GM12878 (cell line): ENCODE data around the gene TFDP1. TPM values are rescaled to one million over a fixed set of nuclear protein-coding genes. Genes with fewer than 3 reads are reported as not detected.

ENCODE experiments used
- ATAC-seq: fragments of 200-7000 bp; cut with Tn5 transposase; 3 replicates; pipeline ENCODE4 v1.9.1; 2020; ENCODE audit warnings: mild to moderate bottlenecking, moderate library complexity
- BruUV-seq: library from RNA; stranded (reverse); fragments of 400-500 nt; replicated peaks from 2 replicates; lab custom pipeline; 2021; lab: Mats Ljungman, UMichigan
- CTCF ChIA-PET: fragments of 300-600 bp; sonication (Branson Sonifier 250); formaldehyde crosslinking; extraction: SDS; loops from one replicate; lab custom pipeline; 2021; ENCODE audit warnings: inconsistent platforms; lab: Yijun Ruan, JAX
- POLR2A ChIA-PET: fragments of 350-600 bp; formaldehyde crosslinking; extraction: SDS; loops from one replicate; lab custom pipeline; 2021; ENCODE audit warnings: inconsistent platforms; lab: Charles Lee
- RAD21 ChIA-PET: fragments of 300-600 bp; sonication (Branson Sonifier 250); formaldehyde crosslinking; loops from one replicate; lab custom pipeline; 2023; ENCODE audit warnings: antibody characterized with exemption; ENCODE audit not compliant: unreplicated experiment; lab: Charles Lee
- SMC1A ChIA-PET: fragments of 300-600 bp; sonication (Branson Sonifier 250); formaldehyde crosslinking; loops from one replicate; lab custom pipeline; 2023; ENCODE audit not compliant: unreplicated experiment, uncharacterized antibody; lab: Charles Lee
- DNase-seq: peaks from one replicate; pipeline ENCODE4 v3.0.0-alpha.2; 2011; ENCODE audit warnings: low read depth, low spot score
- FAIRE-seq: peaks from 3 replicates; lab custom pipeline; 2011; peaks lifted over from hg19 to GRCh38; lab: Jason Lieb, UNC
- H2AFZ ChIP-seq: 2 replicates; pipeline ENCODE4 v1.6.0; 2011; ENCODE audit warnings: low read depth, low read length, control low read depth; ENCODE audit not compliant: control insufficient read depth
- H3K27ac ChIP-seq: 2 replicates; pipeline ENCODE4 v1.5.1; 2011; ENCODE audit warnings: control low read depth; ENCODE audit not compliant: control insufficient read depth, insufficient read depth
- H3K27me3 ChIP-seq, 2 experiments: replicated peaks in 1 of 2; 2 replicates each; pipeline versions ENCODE4 v1.6.0 to v1.6.1; 2011; ENCODE audit warnings: low read length in 1 of 2; ENCODE audit not compliant: control insufficient read depth in 2 of 2, insufficient read depth in 2 of 2
- H3K36me3 ChIP-seq, 2 experiments: 2 replicates each; pipeline ENCODE4 v1.5.1; 2011; ENCODE audit warnings: low read length in 1 of 2; ENCODE audit not compliant: control insufficient read depth in 2 of 2, insufficient read depth in 2 of 2
- H3K4me1 ChIP-seq: 2 replicates; pipeline ENCODE4 v1.6.1; 2011; ENCODE audit warnings: mild to moderate bottlenecking, low read length, moderate library complexity, mixed read lengths; ENCODE audit not compliant: control insufficient read depth, insufficient read depth
- H3K4me2 ChIP-seq: 2 replicates; pipeline ENCODE4 v1.6.0; 2011; ENCODE audit warnings: control low read depth; ENCODE audit not compliant: control insufficient read depth, insufficient read depth
- H3K4me3 ChIP-seq: fragments of 200-600 bp; sonication (generic); 2 replicates; pipeline ENCODE4 v1.5.1; 2016
- H3K79me2 ChIP-seq: 2 replicates; pipeline ENCODE4 v1.6.0; 2011; ENCODE audit warnings: low read length; ENCODE audit not compliant: control insufficient read depth, insufficient read depth
- H3K9ac ChIP-seq: 2 replicates; pipeline ENCODE4 v1.8.0; 2011; ENCODE audit warnings: low read length, control low read depth, mixed read lengths; ENCODE audit not compliant: control insufficient read depth, insufficient read depth
- H3K9me3 ChIP-seq: replicated peaks from 3 replicates; pipeline ENCODE4 v1.5.1; 2011; ENCODE audit warnings: mild to moderate bottlenecking, low read length; ENCODE audit not compliant: control insufficient read depth, insufficient read depth
- H4K20me1 ChIP-seq: 2 replicates; pipeline ENCODE4 v1.6.0; 2011; ENCODE audit not compliant: control insufficient read depth, insufficient read depth
- ATF3 ChIP-seq: IDR thresholded peaks from 2 replicates; pipeline ENCODE4 v1.6.1; 2011; ENCODE audit warnings: low read depth, mild to moderate bottlenecking, low read length, moderate library complexity, borderline replicate concordance; ENCODE audit errors: extremely low read depth
- BHLHE40 ChIP-seq, 2 experiments: fragments of 450-650 bp in 1 of 2; IDR thresholded peaks; 2 replicates each; pipeline ENCODE4 v1.6.1; 2011 to 2017; ENCODE audit warnings: low read depth in 2 of 2, borderline replicate concordance in 1 of 2, improper control_type of control experiment in 1 of 2, low read length in 1 of 2, mild to moderate bottlenecking in 1 of 2
- CEBPB ChIP-seq, 2 experiments: fragments of 150-350 bp in 1 of 2; IDR thresholded peaks; 2 replicates each; pipeline ENCODE4 v1.6.1; 2012 to 2014; ENCODE audit warnings: low read depth in 2 of 2, low read length in 2 of 2, borderline replicate concordance in 1 of 2, inconsistent platforms in 1 of 2
- E2F4 ChIP-seq: IDR thresholded peaks from 2 replicates; pipeline ENCODE4 v1.6.1; 2012; ENCODE audit warnings: low read depth, low read length, improper control_type of control experiment
- KAT2A ChIP-seq: conservative IDR thresholded peaks from 2 replicates; pipeline ENCODE4 v1.6.1; 2011; ENCODE audit warnings: low read depth, low read length; ENCODE audit not compliant: control insufficient read depth
- MXI1 ChIP-seq: fragments of 150-350 bp; IDR thresholded peaks from 2 replicates; pipeline ENCODE4 v1.6.1; 2011; ENCODE audit warnings: low read depth, mild to moderate bottlenecking, inconsistent platforms, low read length, improper control_type of control experiment
- NR2C1 ChIP-seq: fragments of 450-650 bp; IDR thresholded peaks from 2 replicates; pipeline ENCODE4 v1.6.1; 2017; ENCODE audit warnings: antibody characterized with exemption, mild to moderate bottlenecking, moderate library complexity
- NRF1 ChIP-seq: conservative IDR thresholded peaks from 2 replicates; pipeline ENCODE4 v1.6.1; 2011; ENCODE audit warnings: mild to moderate bottlenecking, low read depth, low read length, improper control_type of control experiment
- RBBP5 ChIP-seq: fragments of 200-600 bp; sonication (generic); conservative IDR thresholded peaks from 2 replicates; pipeline ENCODE4 v1.6.1; 2016
- SMAD5 ChIP-seq: IDR thresholded peaks from 2 replicates; pipeline ENCODE4 v1.6.1; 2016; ENCODE audit warnings: antibody characterized with exemption, low read depth
- SREBF1 ChIP-seq: IDR thresholded peaks from 2 replicates; pipeline ENCODE4 v1.6.1; 2012; ENCODE audit warnings: mild to moderate bottlenecking, low read length
- SRF ChIP-seq, 2 experiments: IDR thresholded peaks; 2 replicates each; pipeline ENCODE4 v1.6.1; 2011; ENCODE audit warnings: low read depth in 2 of 2, low read length in 2 of 2, mild to moderate bottlenecking in 1 of 2, moderate library complexity in 1 of 2
- TAF1 ChIP-seq: IDR thresholded peaks from 2 replicates; pipeline ENCODE4 v1.6.1; 2011; ENCODE audit warnings: mild to moderate bottlenecking, low read depth, low read length, borderline replicate concordance
- ZNF24 ChIP-seq: fragments of 450-650 bp; IDR thresholded peaks from 2 replicates; pipeline ENCODE4 v1.6.1; 2017; ENCODE audit warnings: antibody characterized with exemption, mild to moderate bottlenecking
- ZZZ3 ChIP-seq: IDR thresholded peaks from 2 replicates; pipeline ENCODE4 v1.6.1; 2011; ENCODE audit warnings: low read depth; ENCODE audit not compliant: control insufficient read depth, insufficient read length
- WGBS: methylation state at CpG from one replicate; pipeline ENCODE4 v1.1.6; 2016; ENCODE audit warnings: low lambda C conversion rate; ENCODE audit not compliant: insufficient replicate concordance, insufficient coverage; ENCODE audit errors: missing lambda C conversion rate; 5-methylcytosine and 5-hydroxymethylcytosine counted together
- in situ Hi-C: fragments of 300-500 bp; cut with MboI; formaldehyde crosslinking; loops from 9 replicates; pipeline ENCODE4 v1.14.3; 2018; ENCODE audit warnings: mixed read lengths
- intact Hi-C: fragments of 100-400 bp; cut with micrococcal nuclease; formaldehyde crosslinking; loops from one replicate; pipeline ENCODE4 v1.14.2; 2022; ENCODE audit not compliant: unreplicated experiment
- polyA plus RNA-seq, 11 experiments: library from polyadenylated mRNA; depleted of rRNA in 4 of 11; unstranded in 6 of 11; stranded (reverse) in 5 of 11; fragments of >200 nt; fragmentation: Nextera tagmentation in 4 of 11; fragmentation: Illumina TruSeq in 1 of 11; extraction: Ambion mirVana in 4 of 11; extraction: Trizol in 1 of 11; gene quantifications; 1 replicate in 1 of 11; 2 replicates in 10 of 11; pipeline versions ENCODE4 v1.2.1 to v1.2.3, GENCODE V29; 2011 to 2016; ENCODE audit warnings: inconsistent platforms in 2 of 11, missing spikeins in 2 of 11, low read depth in 1 of 11
- total RNA-seq, 4 experiments: library from RNA; depleted of rRNA in 3 of 4; stranded (reverse); fragments of >200 nt in 3 of 4; fragmentation: Illumina TruSeq in 1 of 4; extraction: Trizol in 1 of 4; gene quantifications; 2 replicates each; pipeline versions ENCODE4 v1.2.1 to v1.2.3, GENCODE V29; 2013 to 2021

TFDP1 gene
- total and polyA plus RNA-seq, 10 of the 15 experiments (the other 5 are each of a cell fraction or from before 2014, with no cell fraction given) = 37.7 to 254 (median 119) TPM

- SMC1A ChIA-PET = no interaction called here
- no peak for ATAC-seq
- no TSS peak for BruUV-seq
Measured at GRCh38 chr13:113648216-113648610, 63.7 kb downstream of the TFDP1 start.

GRCh38 chr13:113649212-113649611 lies 64.7 kb downstream of the TFDP1 start:
- FAIRE-seq = no peak
- TF ChIP-seq MXI1 (no peak), TAF1 (no peak), RBBP5 (no peak), KAT2A (no peak), NR2C1 (no peak), BHLHE40 (IDR thresholded peaks at IDR 0.05; ENCODE audit: borderline replicate concordance in 1 of 2, low read depth in 2 of 2, low read length in 1 of 2) (no peak), ZZZ3 (no peak), ATF3 (no peak), SREBF1 (no peak), SRF (IDR thresholded peaks at IDR 0.05; ENCODE audit: low read depth in 2 of 2, low read length in 2 of 2) (no peak), NRF1 (no peak), ZNF24 (no peak)

More at GRCh38 chr13:113648216-113648610, 63.7 kb downstream of the TFDP1 start:
- Histone ChIP-seq H3K79me2 (no peaks in the 10 kb centered on the region), H3K27me3 (no peaks in the 10 kb centered on the region), H3K27ac (no peak overlapping the region), H4K20me1 (no peaks in the 10 kb centered on the region), H3K4me3 (no peak overlapping the region), H3K9me3 (no peaks in the 10 kb centered on the region)
- in situ Hi-C loops = no loop called here
- no peak for DNase-seq
- ChIA-PET RAD21 (no interaction called here), POLR2A (no interaction called here)
- TF ChIP-seq SMAD5 (no peak), E2F4 (no peak), CEBPB (IDR thresholded peaks at IDR 0.05; ENCODE audit: borderline replicate concordance in 1 of 2, low read depth in 2 of 2, low read length in 2 of 2) (no peak)
- TF ChIP-seq, all 136 proteins: peak for 0
- H3K36me3 ChIP-seq = no peaks in the 10 kb centered on the region
- no peaks in the 10 kb centered on the region for H3K4me1 ChIP-seq
- WGBS = 89% methylated on average over 13 of the region's 13 CpGs
- H2AFZ ChIP-seq = no peak overlapping the region
- H3K4me2 ChIP-seq = no peak overlapping the region
- CTCF ChIA-PET = no interaction called here
- FAIRE-seq = no peak
- intact Hi-C loops = no loop called here
- H3K9ac ChIP-seq = no peak overlapping the region

More at GRCh38 chr13:113649212-113649611, 64.7 kb downstream of the TFDP1 start:
- Histone ChIP-seq H3K4me1 (no peaks in the 10 kb centered on the region), H4K20me1 (no peaks in the 10 kb centered on the region), H3K4me2 (no peak overlapping the region), H3K4me3 (no peak overlapping the region), H3K27ac (no peak overlapping the region), H2AFZ (no peak overlapping the region), H3K36me3 (no peaks in the 10 kb centered on the region), H3K9ac (no peak overlapping the region), H3K79me2 (no peaks in the 10 kb centered on the region), H3K27me3 (no peaks in the 10 kb centered on the region), H3K9me3 (no peaks in the 10 kb centered on the region)
- no TSS peak for BruUV-seq
- ChIA-PET SMC1A (no interaction called here), RAD21 (no interaction called here), POLR2A (no interaction called here), CTCF (no interaction called here)
- in situ Hi-C loops (no loop called here), intact Hi-C loops (no loop called here)
- no peak for ATAC-seq
- WGBS = 94% methylated on average over 17 of the region's 17 CpGs
- DNase-seq = no peak
